Measurements from ENCODE around the gene FAM162A. TPM values are rescaled to one million over a fixed set of nuclear protein-coding genes. Genes with fewer than 3 reads are reported as not detected.

The FAM162A gene
- total and polyA plus RNA-seq, 8 donors = 30.2 to 51.8 (median 39.6) TPM

DNA sequence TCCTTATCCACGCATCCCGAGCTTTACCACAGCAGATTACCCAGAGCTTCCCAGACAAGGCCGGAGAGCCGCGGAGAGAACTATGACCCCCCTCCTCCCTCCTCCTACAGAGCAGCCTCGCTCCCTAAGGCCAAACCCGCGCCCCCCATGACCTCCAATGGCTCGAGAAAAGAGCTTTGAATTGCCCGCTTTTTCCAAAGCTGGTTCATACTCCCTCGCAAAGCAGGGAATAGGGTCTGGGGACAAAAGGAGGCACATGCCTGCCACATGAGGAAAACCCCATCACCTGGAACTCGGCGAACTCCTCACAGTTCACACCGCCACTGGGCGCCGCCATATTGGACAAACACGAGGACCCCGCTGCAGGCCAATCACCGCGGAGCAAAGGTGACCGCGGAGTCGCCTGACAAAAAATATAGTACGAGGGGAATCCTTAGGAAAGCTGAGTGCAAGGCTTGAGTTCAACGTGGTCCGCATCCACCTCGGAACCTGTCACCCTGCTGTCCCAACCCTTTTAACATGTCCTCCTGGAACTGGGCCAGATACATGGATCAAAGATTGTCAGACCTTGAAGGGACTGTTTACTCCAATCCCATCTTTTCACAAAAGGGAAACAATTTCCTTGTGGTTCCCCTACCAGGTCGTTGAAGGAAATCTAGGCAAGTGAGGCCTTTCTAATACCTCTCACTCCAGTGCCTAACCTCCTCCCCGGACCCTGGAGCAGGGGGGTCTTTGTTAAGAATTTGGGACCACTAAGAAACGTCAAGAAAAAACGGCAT is 905 bp upstream of the FAM162A start, which contains the start of gene MIX23:
Gene MIX23, minus strand, starts transcription at position 344 of the 779 bp plus-strand sequence. Its CDS starts 7 bp downstream, at position 337.
- TF ChIP-seq, protein P1, sequence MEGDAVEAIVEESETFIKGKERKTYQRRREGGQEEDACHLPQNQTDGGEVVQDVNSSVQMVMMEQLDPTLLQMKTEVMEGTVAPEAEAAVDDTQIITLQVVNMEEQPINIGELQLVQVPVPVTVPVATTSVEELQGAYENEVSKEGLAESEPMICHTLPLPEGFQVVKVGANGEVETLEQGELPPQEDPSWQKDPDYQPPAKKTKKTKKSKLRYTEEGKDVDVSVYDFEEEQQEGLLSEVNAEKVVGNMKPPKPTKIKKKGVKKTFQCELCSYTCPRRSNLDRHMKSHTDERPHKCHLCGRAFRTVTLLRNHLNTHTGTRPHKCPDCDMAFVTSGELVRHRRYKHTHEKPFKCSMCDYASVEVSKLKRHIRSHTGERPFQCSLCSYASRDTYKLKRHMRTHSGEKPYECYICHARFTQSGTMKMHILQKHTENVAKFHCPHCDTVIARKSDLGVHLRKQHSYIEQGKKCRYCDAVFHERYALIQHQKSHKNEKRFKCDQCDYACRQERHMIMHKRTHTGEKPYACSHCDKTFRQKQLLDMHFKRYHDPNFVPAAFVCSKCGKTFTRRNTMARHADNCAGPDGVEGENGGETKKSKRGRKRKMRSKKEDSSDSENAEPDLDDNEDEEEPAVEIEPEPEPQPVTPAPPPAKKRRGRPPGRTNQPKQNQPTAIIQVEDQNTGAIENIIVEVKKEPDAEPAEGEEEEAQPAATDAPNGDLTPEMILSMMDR (IDR thresholded peaks at IDR 0.05) = no peak
- Histone ChIP-seq H3K4me3 (peak within 1 kb of the TSS; percentile 71 to 74), H3K27me3 (no peaks in the 10 kb centered on the region), H3K36me3 (no peaks in the 10 kb centered on the region), H3K27ac (peak within 1 kb of the TSS; percentile 87 to 89), H3K4me1 (peaks cover 3 to 36% of the 10 kb centered on the region in 2 donors), H3K9me3 (no peaks in the 10 kb centered on the region)
- peak; percentile 85 for ATAC-seq
- intact Hi-C loops (cut with DNase I) = no loop called here
- peak; percentile 84 to 94 (median 87) for DNase-seq

- Histone ChIP-seq H3K36me3 (no peaks in the 10 kb centered on the region), H3K9me3 (no peaks in the 10 kb centered on the region), H3K27ac (no peak overlapping the region), H3K27me3 (no peaks in the 10 kb centered on the region), H3K4me3 (no peak overlapping the region), H3K4me1 (peaks cover 0 to 15% of the 10 kb centered on the region in 2 donors)
- DNase-seq (no peak), ATAC-seq (no peak)
- intact Hi-C loops (cut with DNase I) = no loop called here
- TF ChIP-seq, protein P1 (IDR thresholded peaks at IDR 0.05) = no peak
Measured at GRCh38 chr3:122387709-122388108, 3.7 kb downstream of the FAM162A start.

DNA sequence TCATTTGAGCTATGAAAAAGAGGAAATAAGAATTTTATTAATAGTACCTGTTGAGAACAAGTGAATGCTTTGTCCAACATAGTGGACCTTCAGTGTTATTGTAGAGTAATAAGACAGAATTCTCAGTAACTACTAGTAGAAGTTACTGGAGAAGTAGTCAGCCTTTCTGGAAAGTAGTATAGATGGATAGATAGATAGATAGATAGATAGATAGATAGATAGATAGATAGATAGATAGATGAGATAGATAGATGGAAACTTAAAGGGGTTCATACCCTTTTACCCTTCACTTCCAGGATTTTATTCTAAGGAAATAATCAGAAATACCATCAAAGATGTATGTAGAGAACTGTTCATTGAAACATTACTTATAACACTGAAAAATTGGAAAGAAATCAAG is 5.2 kb downstream of the FAM162A start:
- intact Hi-C loops (cut with DNase I) = no loop called here

DNA sequence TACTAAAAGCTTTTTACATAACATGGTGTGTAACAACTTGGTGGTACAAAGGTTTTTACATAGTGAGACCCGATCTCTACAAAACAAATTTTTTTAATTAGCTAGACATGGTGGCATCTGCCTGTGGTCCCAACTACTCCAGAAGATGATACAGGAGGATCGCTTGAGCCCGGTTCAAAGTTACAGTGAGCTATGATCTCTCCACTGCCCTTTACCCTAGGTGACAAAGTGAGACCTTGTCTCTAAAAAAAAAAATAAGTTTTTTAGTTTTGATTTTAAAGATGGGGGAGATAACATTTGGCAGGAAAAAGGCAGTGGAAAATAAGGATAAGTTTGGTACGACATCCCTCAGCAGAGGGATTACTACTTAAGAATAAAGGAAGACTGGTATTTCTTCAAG is 5.9 kb downstream of the FAM162A start:
- no peaks in the 10 kb centered on the region for H3K27me3 ChIP-seq
- intact Hi-C loops (cut with DNase I) = no loop called here
- H3K4me3 ChIP-seq = no peak overlapping the region
- ATAC-seq = no peak
- TF ChIP-seq, protein P1 (IDR thresholded peaks at IDR 0.05) = no peak
- no peak overlapping the region for H3K27ac ChIP-seq
- DNase-seq = no peak
- H3K9me3 ChIP-seq = no peaks in the 10 kb centered on the region
- H3K36me3 ChIP-seq = no peaks in the 10 kb centered on the region
- peaks cover 0 to 4% of the 10 kb centered on the region in 2 donors for H3K4me1 ChIP-seq

More for the DNA sequence above, 5.2 kb downstream of the FAM162A start:
- Histone ChIP-seq H3K9me3 (no peaks in the 10 kb centered on the region), H3K27me3 (no peaks in the 10 kb centered on the region), H3K4me3 (no peak overlapping the region), H3K27ac (no peak overlapping the region), H3K36me3 (no peaks in the 10 kb centered on the region), H3K4me1 (peaks cover 0 to 11% of the 10 kb centered on the region in 2 donors)
- no peak for ATAC-seq
- no peak for DNase-seq
- TF ChIP-seq, protein P1 (IDR thresholded peaks at IDR 0.05) = no peak

DNA sequence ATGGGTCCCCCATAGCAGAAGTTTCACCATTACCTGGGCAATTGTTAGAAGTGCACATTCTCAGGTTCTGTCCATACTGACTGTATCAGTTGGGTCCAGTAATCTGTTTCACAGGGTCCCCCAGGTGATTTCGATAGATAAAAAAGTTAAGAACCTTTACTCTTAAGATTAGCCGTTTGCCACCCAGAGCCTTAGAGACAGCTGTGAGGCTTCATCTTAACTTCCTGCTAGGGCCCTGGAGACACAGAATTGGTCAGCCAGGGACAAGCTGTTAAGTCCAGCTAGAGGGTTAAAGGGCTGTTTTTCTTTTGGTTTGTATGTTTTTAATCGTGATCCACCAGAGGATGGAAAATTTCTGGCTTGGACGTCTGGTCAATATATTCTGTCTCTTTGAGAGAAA is 6.7 kb downstream of the FAM162A start:
- TF ChIP-seq, protein P1 (IDR thresholded peaks at IDR 0.05) = no peak
- ATAC-seq = no peak

More for the DNA sequence above, 6.7 kb downstream of the FAM162A start:
- Histone ChIP-seq H3K27ac (no peak overlapping the region), H3K27me3 (no peaks in the 10 kb centered on the region), H3K4me3 (no peak overlapping the region), H3K4me1 (peaks cover 0 to 2% of the 10 kb centered on the region in 2 donors), H3K36me3 (no peaks in the 10 kb centered on the region), H3K9me3 (no peaks in the 10 kb centered on the region)
- intact Hi-C loops (cut with DNase I) = no loop called here
- peak in 1 of 4 donors; percentile 29 for DNase-seq
